Measurements from ENCODE around the gene ITPR1. TPM values are rescaled to one million over a fixed set of nuclear protein-coding genes. Genes with fewer than 3 reads are reported as not detected.

Gene ITPR1
- total and polyA plus RNA-seq, 10 of the 15 experiments (the other 5 are each of a cell fraction or from before 2014, with no cell fraction given): 12.2 to 239 (median 28.4) TPM

GRCh38 chr3:4525560-4526223 lies 32.5 kb downstream of the ITPR1 start:
- peaks cover 9 to 13% of the 10 kb centered on the region in 2 experiments; a peak in 3 of 4 replicates for H3K36me3 ChIP-seq (ENCODE audit: control insufficient read depth in 2 of 2, insufficient read depth in 2 of 2, low read length in 1 of 2)
- ChIA-PET SMC1A (ENCODE audit: uncharacterized antibody, unreplicated experiment) (interaction anchor here (0.5 to 1.5 kb wide), 6 partner anchors 15 to 175 kb away, joined by 3 read pairs; no protein-coding TSS in a partner anchor), RAD21 (ENCODE audit: unreplicated experiment) (no interaction called here), CTCF (interaction anchor here (1.0 to 1.3 kb wide), 4 partner anchors 10 to 108 kb away, joined by 3 to 6 read pairs (median 3); no protein-coding TSS in a partner anchor), POLR2A (interaction anchor here (0.5 kb wide), 1 partner anchor 16 kb away, joined by 3 read pairs; no protein-coding TSS in a partner anchor)
- BruUV-seq (replicated peaks): no TSS peak
- no peaks in the 10 kb centered on the region for H3K9me3 ChIP-seq (replicated peaks; ENCODE audit: control insufficient read depth, insufficient read depth, low read length)
- in situ Hi-C loops (cut with MboI): no loop called here
- no peaks in the 10 kb centered on the region for H3K79me2 ChIP-seq (ENCODE audit: control insufficient read depth, insufficient read depth, low read length)
- no peak overlapping the region for H3K27ac ChIP-seq (ENCODE audit: control insufficient read depth, insufficient read depth)
- ATAC-seq (no peak), DNase-seq (ENCODE audit: low read depth, low spot score) (no peak), FAIRE-seq (no peak)
- H2AFZ ChIP-seq (ENCODE audit: control insufficient read depth, low read depth, low read length): no peak overlapping the region
- WGBS (ENCODE audit: insufficient coverage, insufficient replicate concordance, low lambda C conversion rate, missing lambda C conversion rate): 65% methylated on average over 3 of the region's 3 CpGs
- intact Hi-C loops (cut with micrococcal nuclease; ENCODE audit: unreplicated experiment): no loop called here
- H3K4me1 ChIP-seq (ENCODE audit: control insufficient read depth, insufficient read depth, low read length): no peaks in the 10 kb centered on the region; the same call in 1 of the 2 replicates
- H3K4me3 ChIP-seq: no peak overlapping the region
- H4K20me1 ChIP-seq (ENCODE audit: control insufficient read depth, insufficient read depth): 0 out of 2 replicates have a peak, but pooled peaks cover 4% of the 10 kb centered on the region
- H3K9ac ChIP-seq (ENCODE audit: control insufficient read depth, insufficient read depth, low read length): no peak overlapping the region
- H3K27me3 ChIP-seq (replicated peaks in 1 of 2; ENCODE audit: control insufficient read depth in 2 of 2, insufficient read depth in 2 of 2, low read length in 1 of 2): no peaks in the 10 kb centered on the region
- no peak overlapping the region for H3K4me2 ChIP-seq (ENCODE audit: control insufficient read depth, insufficient read depth)
- TF ChIP-seq, protein P1, sequence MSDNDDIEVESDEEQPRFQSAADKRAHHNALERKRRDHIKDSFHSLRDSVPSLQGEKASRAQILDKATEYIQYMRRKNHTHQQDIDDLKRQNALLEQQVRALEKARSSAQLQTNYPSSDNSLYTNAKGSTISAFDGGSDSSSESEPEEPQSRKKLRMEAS (IDR thresholded peaks at IDR 0.05; ENCODE audit: low read depth, low read length): no peak
- TF ChIP-seq CREM (IDR thresholded peaks at IDR 0.05; ENCODE audit: low read depth) (no peak), NBN (IDR thresholded peaks at IDR 0.05) (no peak), TAF1 (IDR thresholded peaks at IDR 0.05; ENCODE audit: borderline replicate concordance, low read depth, low read length) (no peak), MTA3 (IDR thresholded peaks at IDR 0.05; ENCODE audit: borderline replicate concordance, low read length) (no peak), POU2F2 (IDR thresholded peaks at IDR 0.05; ENCODE audit: borderline replicate concordance, low read depth, low read length) (no peak), ZNF384 (IDR thresholded peaks at IDR 0.05; ENCODE audit: borderline replicate concordance, low read depth, low read length) (no peak), RUNX3 (IDR thresholded peaks at IDR 0.05; ENCODE audit: low read length) (no peak), GATAD2B (conservative IDR thresholded peaks at IDR 0.05; ENCODE audit: low read depth) (no peak), YY1 (IDR thresholded peaks at IDR 0.05; ENCODE audit: low read depth, low read length) (no peak), WRNIP1 (IDR thresholded peaks at IDR 0.05; ENCODE audit: borderline replicate concordance, low read depth, low read length) (no peak), STAT3 (IDR thresholded peaks at IDR 0.05; ENCODE audit: low read depth, low read length) (no peak), TCF7 (IDR thresholded peaks at IDR 0.05; ENCODE audit: borderline replicate concordance) (no peak), ZNF207 (IDR thresholded peaks at IDR 0.05; ENCODE audit: borderline replicate concordance) (no peak), EP300 (IDR thresholded peaks at IDR 0.05; ENCODE audit: borderline replicate concordance in 1 of 2, control insufficient read depth in 1 of 2, low read depth in 2 of 2, low read length in 2 of 2) (no peak), ZBTB4 (CRISPR knock-in tag; IDR thresholded peaks at IDR 0.05) (no peak)
- TF ChIP-seq, protein P2, sequence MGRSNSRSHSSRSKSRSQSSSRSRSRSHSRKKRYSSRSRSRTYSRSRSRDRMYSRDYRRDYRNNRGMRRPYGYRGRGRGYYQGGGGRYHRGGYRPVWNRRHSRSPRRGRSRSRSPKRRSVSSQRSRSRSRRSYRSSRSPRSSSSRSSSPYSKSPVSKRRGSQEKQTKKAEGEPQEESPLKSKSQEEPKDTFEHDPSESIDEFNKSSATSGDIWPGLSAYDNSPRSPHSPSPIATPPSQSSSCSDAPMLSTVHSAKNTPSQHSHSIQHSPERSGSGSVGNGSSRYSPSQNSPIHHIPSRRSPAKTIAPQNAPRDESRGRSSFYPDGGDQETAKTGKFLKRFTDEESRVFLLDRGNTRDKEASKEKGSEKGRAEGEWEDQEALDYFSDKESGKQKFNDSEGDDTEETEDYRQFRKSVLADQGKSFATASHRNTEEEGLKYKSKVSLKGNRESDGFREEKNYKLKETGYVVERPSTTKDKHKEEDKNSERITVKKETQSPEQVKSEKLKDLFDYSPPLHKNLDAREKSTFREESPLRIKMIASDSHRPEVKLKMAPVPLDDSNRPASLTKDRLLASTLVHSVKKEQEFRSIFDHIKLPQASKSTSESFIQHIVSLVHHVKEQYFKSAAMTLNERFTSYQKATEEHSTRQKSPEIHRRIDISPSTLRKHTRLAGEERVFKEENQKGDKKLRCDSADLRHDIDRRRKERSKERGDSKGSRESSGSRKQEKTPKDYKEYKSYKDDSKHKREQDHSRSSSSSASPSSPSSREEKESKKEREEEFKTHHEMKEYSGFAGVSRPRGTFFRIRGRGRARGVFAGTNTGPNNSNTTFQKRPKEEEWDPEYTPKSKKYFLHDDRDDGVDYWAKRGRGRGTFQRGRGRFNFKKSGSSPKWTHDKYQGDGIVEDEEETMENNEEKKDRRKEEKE (IDR thresholded peaks at IDR 0.05): no peak
- TF ChIP-seq, protein P3, sequence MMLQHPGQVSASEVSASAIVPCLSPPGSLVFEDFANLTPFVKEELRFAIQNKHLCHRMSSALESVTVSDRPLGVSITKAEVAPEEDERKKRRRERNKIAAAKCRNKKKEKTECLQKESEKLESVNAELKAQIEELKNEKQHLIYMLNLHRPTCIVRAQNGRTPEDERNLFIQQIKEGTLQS (IDR thresholded peaks at IDR 0.05; ENCODE audit: borderline replicate concordance, extremely low read depth, low read depth, low read length): no peak

Data from GM12878 (cell line).